Activated CD8-positive, alpha-beta T cell treated with anti-CD3 and anti-CD28 coated beads for 36 hours (primary cell): ENCODE measurements around the gene TRAPPC4. TPM values are rescaled to one million over a fixed set of nuclear protein-coding genes. Genes with fewer than 3 reads are reported as not detected.
A peak's percentile ranks its signal among the peaks of the same experiment; 100 is the strongest.
"Not testable (repeated sequence)": the region's sequence is repeated elsewhere in the genome, so short reads cannot be mapped to it uniquely, and the experiment has no call there.

Experiments used
- ATAC-seq: fragments of 200-7000 bp; cut with Tn5 transposase; one replicate; pipeline ENCODE4 v1.10.0; 2021; ENCODE audit warnings: mild to moderate bottlenecking, moderate library complexity
- CTCF ChIA-PET: fragments of 350-600 bp; sonication (Branson Sonifier 250); formaldehyde crosslinking; loops from one replicate; lab custom pipeline; 2021; ENCODE audit warnings: antibody characterized with exemption; lab: Charles Lee
- POLR2A ChIA-PET: fragments of 350-600 bp; sonication (Branson Sonifier 250); formaldehyde crosslinking; loops from one replicate; lab custom pipeline; 2021; ENCODE audit warnings: antibody characterized with exemption; lab: Charles Lee
- DNase-seq: peaks from one replicate; pipeline ENCODE4 v3.0.0-alpha.2; 2020
- H3K27ac Mint-ChIP-seq: one replicate; pipeline ENCODE4 v1.8.0; 2021; ENCODE audit warnings: mild to moderate bottlenecking, mixed read lengths
- H3K27me3 Mint-ChIP-seq: one replicate; pipeline ENCODE4 v1.8.0; 2021; ENCODE audit warnings: mixed read lengths
- H3K36me3 Mint-ChIP-seq: one replicate; pipeline ENCODE4 v1.8.0; 2021; ENCODE audit warnings: low read depth, mixed read lengths
- H3K4me1 Mint-ChIP-seq: one replicate; pipeline ENCODE4 v1.8.0; 2021; ENCODE audit warnings: low read depth, mixed read lengths
- H3K4me3 Mint-ChIP-seq: one replicate; pipeline ENCODE4 v1.8.0; 2021; ENCODE audit warnings: mild to moderate bottlenecking, moderate library complexity, mixed read lengths
- H3K9me3 Mint-ChIP-seq: one replicate; pipeline ENCODE4 v1.8.0; 2021; ENCODE audit warnings: mixed read lengths
- intact Hi-C: fragments of 100-400 bp; cut with micrococcal nuclease; formaldehyde crosslinking; loops from one replicate; pipeline ENCODE4 v1.10.0; 2022
- total RNA-seq, 2 experiments: library from RNA; stranded (reverse); gene quantifications; one replicate each; pipeline ENCODE4 v1.2.3, GENCODE V29; 2021
- TF ChIP-seq, protein P1 (sequence below): fragments of 200-600 bp; IDR thresholded peaks from one replicate; pipeline ENCODE4 v1.8.0; 2022; ENCODE audit warnings: antibody characterized with exemption, mild to moderate bottlenecking

TRAPPC4 gene
- total RNA-seq, 2 experiments from 2014 or later = 69.5 to 71.4 TPM

DNA sequence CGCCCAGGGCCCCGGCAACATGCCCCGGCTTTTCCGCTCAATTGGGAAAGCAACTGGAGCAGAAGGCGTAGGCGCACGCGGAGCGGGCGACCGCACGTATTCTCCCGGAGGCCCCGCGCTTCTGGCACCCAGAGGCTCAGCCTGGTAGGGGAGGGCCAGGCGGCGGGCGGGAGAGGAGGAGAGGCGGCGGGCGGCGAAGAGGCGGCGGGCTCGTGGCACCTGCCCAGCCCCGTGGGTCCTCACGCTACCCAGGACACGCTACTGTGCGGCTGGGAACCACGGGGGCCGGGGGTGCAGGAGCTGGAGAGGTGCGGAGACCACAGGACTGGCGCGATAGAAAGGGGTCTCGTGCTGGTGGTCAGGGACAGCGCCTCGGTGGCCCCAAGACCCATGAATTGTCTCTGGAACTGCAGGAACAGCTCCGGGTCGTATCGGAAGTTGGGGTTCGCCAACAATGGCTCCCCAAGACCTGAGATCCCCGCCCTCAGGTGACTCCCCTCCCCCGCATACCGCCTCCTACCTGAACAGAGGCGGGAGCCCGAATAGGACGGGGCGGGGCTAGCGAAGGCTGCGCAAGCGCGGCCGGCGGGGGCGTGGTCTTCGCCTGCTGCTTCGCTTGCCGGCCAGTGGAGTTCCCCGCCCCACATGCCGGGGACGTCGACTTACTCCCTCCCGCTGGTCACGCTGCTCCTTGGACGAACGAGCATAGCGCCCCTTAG is 11.9 kb downstream of the TRAPPC4 start, which contains the start of gene SLC37A4:
SLC37A4 (minus strand) TSS at position 549 of the 719 bp plus-strand sequence.
- intact Hi-C loops = no loop called here
- Mint-ChIP-seq H3K4me1 (peaks cover 23% of the 10 kb centered on the region), H3K4me3 (peak within 1 kb of the TSS; percentile 70), H3K27me3 (no peaks in the 10 kb centered on the region), H3K9me3 (no peaks in the 10 kb centered on the region), H3K36me3 (peaks cover 19% of the 10 kb centered on the region), H3K27ac (peak within 1 kb of the TSS; percentile 90)
- peak; percentile 87 for ATAC-seq
- ChIA-PET POLR2A (interaction anchor here (0.8 to 8.4 kb wide), 14 partner anchors 13 to 292 kb away, joined by 3 to 98 read pairs (median 4); partner anchors contain the start of genes CENATAC, DDX6, DPAGT1 and HINFP), CTCF (interaction anchor here (0.7 to 2.7 kb wide), 10 partner anchors 11 to 166 kb away, joined by 3 to 20 read pairs (median 6); partner anchors contain the start of genes HYOU1, RPS25, TRAPPC4 and VPS11)
- TF ChIP-seq, protein P1, sequence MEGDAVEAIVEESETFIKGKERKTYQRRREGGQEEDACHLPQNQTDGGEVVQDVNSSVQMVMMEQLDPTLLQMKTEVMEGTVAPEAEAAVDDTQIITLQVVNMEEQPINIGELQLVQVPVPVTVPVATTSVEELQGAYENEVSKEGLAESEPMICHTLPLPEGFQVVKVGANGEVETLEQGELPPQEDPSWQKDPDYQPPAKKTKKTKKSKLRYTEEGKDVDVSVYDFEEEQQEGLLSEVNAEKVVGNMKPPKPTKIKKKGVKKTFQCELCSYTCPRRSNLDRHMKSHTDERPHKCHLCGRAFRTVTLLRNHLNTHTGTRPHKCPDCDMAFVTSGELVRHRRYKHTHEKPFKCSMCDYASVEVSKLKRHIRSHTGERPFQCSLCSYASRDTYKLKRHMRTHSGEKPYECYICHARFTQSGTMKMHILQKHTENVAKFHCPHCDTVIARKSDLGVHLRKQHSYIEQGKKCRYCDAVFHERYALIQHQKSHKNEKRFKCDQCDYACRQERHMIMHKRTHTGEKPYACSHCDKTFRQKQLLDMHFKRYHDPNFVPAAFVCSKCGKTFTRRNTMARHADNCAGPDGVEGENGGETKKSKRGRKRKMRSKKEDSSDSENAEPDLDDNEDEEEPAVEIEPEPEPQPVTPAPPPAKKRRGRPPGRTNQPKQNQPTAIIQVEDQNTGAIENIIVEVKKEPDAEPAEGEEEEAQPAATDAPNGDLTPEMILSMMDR = peak; percentile 85
- peak; percentile 99 for DNase-seq

DNA sequence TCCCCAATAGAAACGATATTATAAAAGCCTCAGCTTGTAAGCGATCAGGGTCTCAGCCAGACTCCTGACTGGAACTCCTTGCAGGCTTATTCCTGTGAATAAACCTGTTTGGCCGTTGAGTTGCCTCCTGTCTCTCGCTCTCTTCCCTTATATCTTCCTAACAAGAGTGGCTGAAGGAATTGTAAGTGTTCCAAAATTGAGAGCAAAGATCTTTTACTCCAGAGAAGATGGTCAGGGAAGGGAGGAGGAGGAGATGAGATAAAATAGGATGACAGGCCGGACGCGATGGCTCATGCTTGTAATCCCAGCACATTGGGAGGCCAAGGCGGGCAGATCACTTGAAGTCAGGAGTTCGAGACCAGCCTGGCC is 13.3 kb downstream of the TRAPPC4 start:
- TF ChIP-seq, protein P1 = no peak
- Mint-ChIP-seq H3K27me3 (no peaks in the 10 kb centered on the region), H3K9me3 (no peaks in the 10 kb centered on the region), H3K4me1 (peaks cover 21% of the 10 kb centered on the region), H3K4me3 (no peak overlapping the region), H3K27ac (no peak overlapping the region), H3K36me3 (peaks cover 16% of the 10 kb centered on the region)
- POLR2A ChIA-PET = interaction anchor here (1.7 to 8.4 kb wide), 4 partner anchors 15 to 290 kb away, joined by 4 to 98 read pairs (median 7); partner anchors contain the start of genes DDX6, RPS25 and TRAPPC4
- no peak for ATAC-seq
- intact Hi-C loops = no loop called here
- DNase-seq = no peak
- CTCF ChIA-PET = interaction anchor here (0.7 to 2.7 kb wide), 9 partner anchors 9 to 136 kb away, joined by 3 to 20 read pairs (median 6); partner anchors contain the start of genes HYOU1, RPS25, TRAPPC4 and VPS11

DNA sequence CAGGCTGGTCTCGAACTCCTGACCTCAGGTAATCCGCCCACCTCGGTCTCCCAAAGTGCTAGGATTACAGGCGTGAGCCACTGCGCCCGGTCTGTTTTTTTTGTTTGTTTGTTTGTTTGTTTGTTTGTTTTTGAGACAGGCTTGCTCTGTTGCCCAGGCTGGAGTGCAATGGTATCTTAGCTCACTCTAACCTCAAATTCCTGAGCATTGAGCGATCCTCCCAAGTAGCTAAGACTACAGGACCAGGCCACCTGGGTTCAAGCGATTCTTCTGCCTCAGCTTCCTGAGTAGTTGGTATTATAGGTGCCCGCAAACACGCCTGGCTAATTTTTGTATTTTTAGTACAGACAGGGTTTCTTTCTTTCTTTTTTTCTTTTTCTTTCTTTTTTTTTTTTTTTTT is 14.9 kb downstream of the TRAPPC4 start:
- ChIA-PET POLR2A (interaction anchor here (0.8 to 1.1 kb wide), 2 partner anchors 23 to 36 kb away, joined by 3 to 4 read pairs; partner anchors contain the start of gene CENATAC), CTCF (interaction anchor here (0.9 kb wide), 1 partner anchor 11 kb away, joined by 4 read pairs; no protein-coding TSS in a partner anchor)
- peaks cover 20% of the 10 kb centered on the region for H3K4me1 Mint-ChIP-seq
- DNase-seq, H3K9me3 Mint-ChIP-seq, H3K36me3 Mint-ChIP-seq, H3K27ac Mint-ChIP-seq, ATAC-seq, intact Hi-C loops, H3K27me3 Mint-ChIP-seq, H3K4me3 Mint-ChIP-seq: not testable (repeated sequence)

DNA sequence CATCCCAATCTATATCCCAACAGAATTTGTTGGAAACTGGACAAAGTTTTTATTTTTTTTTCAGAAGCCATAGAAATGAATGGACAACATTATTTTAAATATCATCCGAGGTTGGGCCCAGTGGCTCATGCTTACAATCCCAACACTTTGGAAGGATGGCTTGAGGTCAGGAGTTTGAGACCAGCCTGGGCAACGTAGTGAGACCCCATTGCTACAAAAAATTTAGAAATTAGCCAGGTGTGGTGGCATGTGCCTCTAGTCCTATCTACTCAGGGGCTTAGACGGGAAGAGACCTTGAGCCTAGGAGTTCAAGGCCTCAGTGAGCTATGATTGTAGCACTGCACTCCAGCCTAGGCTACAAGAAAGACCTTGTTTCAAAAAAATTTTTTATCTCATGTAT is 16.2 kb downstream of the TRAPPC4 start:
- DNase-seq = no peak
- H3K36me3 Mint-ChIP-seq = no peaks in the 10 kb centered on the region
- TF ChIP-seq, protein P1 = no peak
- ChIA-PET CTCF (interaction anchor here (0.7 to 1.0 kb wide), 2 partner anchors 345 to 1962 kb away, joined by 3 read pairs; no protein-coding TSS in a partner anchor), POLR2A (interaction anchor here (0.7 to 1.4 kb wide), 4 partner anchors 16 to 38 kb away, joined by 3 read pairs; no protein-coding TSS in a partner anchor)
- no peaks in the 10 kb centered on the region for H3K9me3 Mint-ChIP-seq
- intact Hi-C loops = no loop called here
- no peak overlapping the region for H3K4me3 Mint-ChIP-seq
- no peak overlapping the region for H3K27ac Mint-ChIP-seq
- no peaks in the 10 kb centered on the region for H3K27me3 Mint-ChIP-seq
- H3K4me1 Mint-ChIP-seq = peaks cover 6% of the 10 kb centered on the region
- ATAC-seq = no peak

DNA sequence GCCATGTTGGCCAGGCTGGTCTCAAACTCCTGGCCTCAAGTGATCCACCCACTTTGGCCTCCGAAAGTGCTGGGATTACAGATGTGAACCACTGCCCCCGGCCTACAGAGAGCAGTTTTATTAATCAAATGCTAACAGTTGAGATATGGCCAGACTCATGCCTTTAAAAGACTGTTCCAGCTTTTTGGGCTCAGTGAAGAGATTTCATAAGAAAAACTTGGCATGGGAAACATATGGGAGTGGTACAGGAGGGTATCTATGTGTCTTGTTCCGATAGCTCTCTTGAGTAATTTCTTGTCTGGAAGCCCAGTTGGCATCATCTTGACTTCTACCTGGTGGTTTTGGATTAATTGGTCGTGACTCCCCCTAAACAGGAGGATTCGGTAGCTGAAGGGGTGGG is 20.3 kb downstream of the TRAPPC4 start:
- no peak for ATAC-seq

DNA sequence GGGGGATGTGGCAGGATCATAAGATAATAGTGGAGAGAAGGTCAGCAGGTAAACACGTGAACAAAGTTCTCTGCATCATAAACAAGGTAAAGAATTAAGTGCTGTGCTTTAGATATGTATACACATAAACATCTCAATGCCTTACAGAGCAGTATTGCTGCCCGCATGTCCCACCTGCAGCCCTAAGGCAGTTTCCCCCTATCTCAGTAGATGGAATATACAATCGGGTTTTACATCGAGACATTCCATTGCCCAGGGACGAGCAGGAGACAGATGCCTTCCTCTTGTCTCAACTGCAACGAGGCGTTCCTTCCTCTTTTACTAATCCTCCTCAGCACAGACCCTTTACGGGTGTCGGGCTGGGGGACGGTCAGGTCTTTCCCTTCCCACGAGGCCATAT is 20.9 kb downstream of the TRAPPC4 start:
- H3K36me3 Mint-ChIP-seq, intact Hi-C loops, DNase-seq, POLR2A ChIA-PET, H3K27me3 Mint-ChIP-seq, H3K9me3 Mint-ChIP-seq, H3K27ac Mint-ChIP-seq, H3K4me1 Mint-ChIP-seq, ATAC-seq, H3K4me3 Mint-ChIP-seq: not testable (repeated sequence)
- CTCF ChIA-PET = interaction anchor here (1.2 kb wide), 1 partner anchor 157 kb away, joined by 3 read pairs; no protein-coding TSS in a partner anchor

More for the DNA sequence above, 20.3 kb downstream of the TRAPPC4 start:
- intact Hi-C loops = no loop called here
- Mint-ChIP-seq H3K4me1 (peaks cover 7% of the 10 kb centered on the region), H3K27me3 (no peaks in the 10 kb centered on the region), H3K27ac (no peak overlapping the region), H3K4me3 (no peak overlapping the region), H3K9me3 (no peaks in the 10 kb centered on the region), H3K36me3 (no peaks in the 10 kb centered on the region)
- ChIA-PET POLR2A (interaction anchor here (1.3 to 1.7 kb wide), 2 partner anchors 20 to 55 kb away, joined by 4 to 5 read pairs; partner anchors contain the start of gene TRAPPC4), CTCF (interaction anchor here (1.2 kb wide), 1 partner anchor 158 kb away, joined by 3 read pairs; no protein-coding TSS in a partner anchor)
- TF ChIP-seq, protein P1 = no peak
- no peak for DNase-seq
